NK-92 (cell line): ENCODE data around the gene FSTL4.

Experiments used
- DNase-seq: peaks from one replicate; lab custom pipeline; 2025; ENCODE audit not compliant: unreplicated experiment; lab: John Stamatoyannopoulos, UW

The FSTL4 gene

GRCh38 chr5:133520991-133521706, 91.2 kb downstream of the FSTL4 start:
- no peak for DNase-seq

- no peak for DNase-seq
These were observed 92.3 kb downstream of the FSTL4 start for GRCh38 chr5:133520062-133520461.

- DNase-seq: no peak
These were observed 93.2 kb downstream of the FSTL4 start for GRCh38 chr5:133519191-133519590.

GRCh38 chr5:133514456-133514855, 97.9 kb downstream of the FSTL4 start:
- no peak for DNase-seq

GRCh38 chr5:133512896-133513295, 99.4 kb downstream of the FSTL4 start:
- DNase-seq: no peak

GRCh38 chr5:133511653-133512235, 100.6 kb downstream of the FSTL4 start:
- DNase-seq: no peak

GRCh38 chr5:133510634-133511262, 101.6 kb downstream of the FSTL4 start:
- no peak for DNase-seq

GRCh38 chr5:133509742-133510079, 102.6 kb downstream of the FSTL4 start:
- DNase-seq: no peak

GRCh38 chr5:133508845-133509741, 103.2 kb downstream of the FSTL4 start:
- DNase-seq: no peak

- DNase-seq: no peak
These were observed 104.0 kb downstream of the FSTL4 start for GRCh38 chr5:133508331-133508730.

- DNase-seq: no peak
These were observed 106.2 kb downstream of the FSTL4 start for GRCh38 chr5:133506181-133506580.

- DNase-seq: no peak
These were observed 108.8 kb downstream of the FSTL4 start for GRCh38 chr5:133503511-133503910.

GRCh38 chr5:133499895-133500294, 112.4 kb downstream of the FSTL4 start:
- DNase-seq: no peak

GRCh38 chr5:133497608-133498348, 114.6 kb downstream of the FSTL4 start:
- DNase-seq: no peak

GRCh38 chr5:133496631-133497030, 115.7 kb downstream of the FSTL4 start:
- no peak for DNase-seq

- no peak for DNase-seq
These were observed 117.5 kb downstream of the FSTL4 start for GRCh38 chr5:133494923-133495246.

GRCh38 chr5:133494232-133494922, 118.0 kb downstream of the FSTL4 start:
- DNase-seq: no peak

GRCh38 chr5:133489632-133490031, 122.7 kb downstream of the FSTL4 start:
- DNase-seq: no peak

GRCh38 chr5:133487093-133487492, 125.2 kb downstream of the FSTL4 start:
- no peak for DNase-seq

- no peak for DNase-seq
These were observed 126.9 kb downstream of the FSTL4 start for GRCh38 chr5:133485468-133485867.
